B cell (primary cell): Measurements from ENCODE around the gene MICAL3. TPM values are rescaled to one million over a fixed set of nuclear protein-coding genes. Genes with fewer than 3 reads are reported as not detected.
"Not testable (repeated sequence)": the region's sequence is repeated elsewhere in the genome, so short reads cannot be mapped to it uniquely, and the experiment has no call there.

Source experiments
- ATAC-seq: fragments of 200-7000 bp; cut with Tn5 transposase; one replicate; pipeline ENCODE4 v1.10.0; 2021; ENCODE audit warnings: low read depth, mild to moderate bottlenecking, moderate number of reproducible peaks, moderate library complexity
- CTCF ChIA-PET: fragments of 350-600 bp; sonication (Branson Sonifier 250); formaldehyde crosslinking; loops from one replicate; lab custom pipeline; 2021; ENCODE audit warnings: antibody characterized with exemption, inconsistent platforms; lab: Charles Lee
- POLR2A ChIA-PET: fragments of 350-600 bp; sonication (Branson Sonifier 250); formaldehyde crosslinking; loops from one replicate; lab custom pipeline; 2021; ENCODE audit warnings: antibody characterized with exemption; lab: Charles Lee
- DNase-seq: peaks from one replicate; pipeline ENCODE4 v3.0.0; 2013
- H2AFZ ChIP-seq: 2 replicates; pipeline ENCODE4 v1.6.1; 2012; ENCODE audit warnings: mild to moderate bottlenecking, low read depth, low read length; ENCODE audit not compliant: insufficient read depth, poor library complexity, severe bottlenecking
- H3K27ac ChIP-seq, 2 donors: 1 replicate in 1 of 2; 2 replicates in 1 of 2; pipeline ENCODE4 v1.5.1; 2012 to 2013; ENCODE audit warnings: low read length in 2 of 2, mild to moderate bottlenecking in 2 of 2, moderate library complexity in 1 of 2
- H3K27me3 ChIP-seq, 4 experiments: fragments of 200-600 bp in 1 of 4; sonication (generic) in 1 of 4; replicated peaks in 1 of 4; 1 replicate in 2 of 4; 2 replicates in 2 of 4; pipeline versions ENCODE4 v1.6.1 to v1.7.0; 2013 to 2016; ENCODE audit warnings: low read length in 3 of 4, mild to moderate bottlenecking in 2 of 4, mixed read lengths in 1 of 4, moderate library complexity in 1 of 4; ENCODE audit not compliant: insufficient read depth in 4 of 4, control insufficient read depth in 3 of 4; ENCODE audit errors: control extremely low read depth in 1 of 4
- H3K36me3 ChIP-seq, 2 experiments: replicated peaks in 1 of 2; 1 replicate in 1 of 2; 2 replicates in 1 of 2; pipeline versions ENCODE4 v1.6.1 to v1.7.1; 2013; ENCODE audit warnings: low read length in 1 of 2; ENCODE audit not compliant: insufficient read depth in 2 of 2, control insufficient read depth in 1 of 2; ENCODE audit errors: control extremely low read depth in 1 of 2, extremely low read depth in 1 of 2
- H3K4me1 ChIP-seq, 2 donors: fragments of 200-600 bp in 1 of 2; sonication (generic) in 1 of 2; 1 replicate in 1 of 2; 2 replicates in 1 of 2; pipeline versions ENCODE4 v1.5.1 to v1.6.1; 2013 to 2017; ENCODE audit warnings: low read length in 2 of 2; ENCODE audit not compliant: control insufficient read depth in 2 of 2, insufficient read depth in 2 of 2
- H3K4me2 ChIP-seq: replicated peaks from 2 replicates; pipeline ENCODE3; 2012; ENCODE audit warnings: mild to moderate bottlenecking, low read depth, low read length; ENCODE audit not compliant: poor library complexity, severe bottlenecking
- H3K4me3 ChIP-seq, 5 experiments: fragments of 200-600 bp in 1 of 5; sonication (generic) in 1 of 5; 1 replicate in 3 of 5; 2 replicates in 2 of 5; pipeline versions ENCODE4 v1.5.1 to v1.7.0; 2011 to 2016; ENCODE audit warnings: low read length in 4 of 5, mild to moderate bottlenecking in 4 of 5, low read depth in 2 of 5, control low read depth in 1 of 5, moderate library complexity in 1 of 5; ENCODE audit not compliant: insufficient read depth in 1 of 5; ENCODE audit errors: control extremely low read depth in 1 of 5, extremely low read depth in 1 of 5
- H3K79me2 ChIP-seq: fragments of 200-600 bp; sonication (generic); one replicate; pipeline ENCODE4 v1.6.0; 2016; ENCODE audit warnings: low read length; ENCODE audit not compliant: control insufficient read depth, insufficient read depth
- H3K9ac ChIP-seq: fragments of 200-600 bp; sonication (generic); 2 replicates; pipeline ENCODE4 v1.6.1; 2017; ENCODE audit warnings: mild to moderate bottlenecking, low read length, moderate library complexity
- H3K9me3 ChIP-seq, 3 donors: one replicate each; pipeline versions ENCODE4 v1.6.1 to v1.7.1; 2013; ENCODE audit warnings: low read length in 2 of 3; ENCODE audit not compliant: control insufficient read depth in 2 of 3, insufficient read depth in 1 of 3; ENCODE audit errors: control extremely low read depth in 1 of 3
- H4K20me1 ChIP-seq: 2 replicates; pipeline ENCODE4 v1.6.0; 2012; ENCODE audit warnings: mild to moderate bottlenecking, low read length; ENCODE audit not compliant: insufficient read depth, control insufficient read depth, poor library complexity, severe bottlenecking
- H3K27ac Mint-ChIP-seq: one replicate; pipeline ENCODE4 v1.8.0; 2021; ENCODE audit warnings: mixed read lengths
- H3K27me3 Mint-ChIP-seq: one replicate; pipeline ENCODE4 v1.8.0; 2021; ENCODE audit warnings: mixed read lengths
- H3K4me1 Mint-ChIP-seq: one replicate; pipeline ENCODE4 v1.8.0; 2021; ENCODE audit warnings: mixed read lengths
- H3K4me3 Mint-ChIP-seq: one replicate; pipeline ENCODE4 v1.8.0; 2021; ENCODE audit warnings: mixed read lengths
- H3K9me3 Mint-ChIP-seq: one replicate; pipeline ENCODE4 v1.8.0; 2022; ENCODE audit warnings: mixed read lengths; ENCODE audit not compliant: insufficient read depth
- EZH2 ChIP-seq: IDR thresholded peaks from 2 replicates; pipeline ENCODE4 v1.6.1; 2012; ENCODE audit warnings: borderline replicate concordance, low read depth, mild to moderate bottlenecking, moderate library complexity, low read length; ENCODE audit not compliant: insufficient read depth, poor library complexity, severe bottlenecking
- WGBS: methylation state at CpG from one replicate; pipeline ENCODE4 v1.1.5; 2013; ENCODE audit warnings: missing lambda C conversion rate; ENCODE audit not compliant: insufficient coverage; 5-methylcytosine and 5-hydroxymethylcytosine counted together
- intact Hi-C: fragments of 100-400 bp; cut with micrococcal nuclease; formaldehyde crosslinking; loops from one replicate; pipeline ENCODE4 v1.10.0; 2022
- polyA plus RNA-seq: library from polyadenylated mRNA; depleted of rRNA; stranded (reverse); fragments of >200 nt; gene quantifications from 2 replicates; pipeline ENCODE4 v1.2.3, GENCODE V29; 2012
- total RNA-seq, 2 donors: library from RNA; stranded (reverse); fragments of 120-200 nt in 1 of 2; gene quantifications; 1 replicate in 1 of 2; 2 replicates in 1 of 2; pipeline versions ENCODE4 v1.2.3 to v1.2.4, GENCODE V29; 2013 to 2022
- TF ChIP-seq, protein P1 (sequence below): fragments of 200-600 bp; IDR thresholded peaks from one replicate; pipeline ENCODE4 v1.8.0; 2022; ENCODE audit warnings: antibody characterized with exemption, mild to moderate bottlenecking

Gene MICAL3
- total and polyA plus RNA-seq, 2 donors (not counting 1 experiment from before 2014, with no cell fraction given), result 50.5 to 253 TPM

DNA sequence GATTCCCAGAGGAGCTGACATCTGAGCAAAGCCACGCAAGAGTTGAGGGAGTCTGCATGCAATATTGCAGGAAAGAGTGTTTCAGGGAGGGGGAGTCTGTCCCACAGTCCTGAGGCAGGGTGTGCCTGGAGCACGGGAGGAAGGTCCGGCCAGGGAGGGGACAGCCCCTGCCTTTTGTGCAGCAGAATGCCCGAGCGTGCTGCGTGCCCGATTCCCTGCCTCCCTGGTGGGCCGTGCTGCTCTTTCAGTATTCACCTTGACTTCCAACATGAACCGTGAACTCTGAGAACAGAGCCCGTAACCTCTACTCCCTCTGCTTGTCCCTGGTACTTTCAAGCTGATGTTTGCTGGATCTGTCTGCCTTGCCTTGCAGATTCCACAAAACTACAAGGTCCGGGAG lies 39.3 kb downstream of the MICAL3 start:
- CTCF ChIA-PET, result interaction anchor here (1.3 kb wide), 1 partner anchor 91 kb away, joined by 3 read pairs; no protein-coding TSS in a partner anchor
- Histone ChIP-seq H4K20me1 (peaks cover 84% of the 10 kb centered on the region), H3K79me2 (peaks cover 97% of the 10 kb centered on the region), H3K4me1 (peaks cover 62 to 83% of the 10 kb centered on the region in 2 donors), H3K27ac (peak overlapping the region in 1 of 2 donors; percentile 69)
- H3K27ac Mint-ChIP-seq, result peak overlapping the region; percentile 78
- ATAC-seq, H2AFZ ChIP-seq, H3K9ac ChIP-seq, H3K9me3 Mint-ChIP-seq, H3K9me3 ChIP-seq, H3K27me3 ChIP-seq, DNase-seq, H3K4me2 ChIP-seq, H3K4me3 Mint-ChIP-seq, POLR2A ChIA-PET, H3K27me3 Mint-ChIP-seq, intact Hi-C loops, H3K36me3 ChIP-seq, H3K4me3 ChIP-seq: not testable (repeated sequence)
- peaks cover 86% of the 10 kb centered on the region for H3K4me1 Mint-ChIP-seq
- 73% methylated on average over 8 of the region's 11 CpGs for WGBS

DNA sequence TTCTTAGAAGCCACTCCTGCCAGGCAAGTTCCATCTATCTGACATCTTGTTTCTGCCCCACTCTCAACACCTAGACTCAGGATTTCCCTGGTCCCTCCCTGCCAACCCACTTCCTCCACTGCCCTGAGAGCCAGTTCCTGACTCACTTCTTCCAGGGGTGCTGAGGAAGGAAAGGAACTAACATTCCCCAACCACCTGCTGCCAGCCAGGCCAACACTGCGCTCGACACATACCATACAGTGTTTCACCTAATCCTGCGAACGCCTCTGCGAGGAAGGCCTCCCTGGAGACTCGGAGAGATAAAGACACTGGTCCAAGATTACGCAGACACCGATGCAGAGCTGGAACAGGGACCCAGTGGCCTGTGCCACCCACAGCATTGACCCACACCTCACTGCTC lies 40.2 kb downstream of the MICAL3 start:
- no peak overlapping the region for H3K4me3 ChIP-seq
- peaks cover 63 to 83% of the 10 kb centered on the region in 2 donors for H3K4me1 ChIP-seq
- peaks cover 97% of the 10 kb centered on the region for H3K79me2 ChIP-seq
- ATAC-seq, result no peak
- H3K9me3 Mint-ChIP-seq, result no peaks in the 10 kb centered on the region
- ChIA-PET CTCF (interaction anchor here (1.3 to 1.8 kb wide), 2 partner anchors 40 to 92 kb away, joined by 3 to 11 read pairs; partner anchors contain the start of gene MICAL3), POLR2A (interaction anchor here (0.6 kb wide), 1 partner anchor 16 kb away, joined by 4 read pairs; no protein-coding TSS in a partner anchor)
- no peaks in the 10 kb centered on the region for H3K27me3 ChIP-seq
- TF ChIP-seq, protein P1, sequence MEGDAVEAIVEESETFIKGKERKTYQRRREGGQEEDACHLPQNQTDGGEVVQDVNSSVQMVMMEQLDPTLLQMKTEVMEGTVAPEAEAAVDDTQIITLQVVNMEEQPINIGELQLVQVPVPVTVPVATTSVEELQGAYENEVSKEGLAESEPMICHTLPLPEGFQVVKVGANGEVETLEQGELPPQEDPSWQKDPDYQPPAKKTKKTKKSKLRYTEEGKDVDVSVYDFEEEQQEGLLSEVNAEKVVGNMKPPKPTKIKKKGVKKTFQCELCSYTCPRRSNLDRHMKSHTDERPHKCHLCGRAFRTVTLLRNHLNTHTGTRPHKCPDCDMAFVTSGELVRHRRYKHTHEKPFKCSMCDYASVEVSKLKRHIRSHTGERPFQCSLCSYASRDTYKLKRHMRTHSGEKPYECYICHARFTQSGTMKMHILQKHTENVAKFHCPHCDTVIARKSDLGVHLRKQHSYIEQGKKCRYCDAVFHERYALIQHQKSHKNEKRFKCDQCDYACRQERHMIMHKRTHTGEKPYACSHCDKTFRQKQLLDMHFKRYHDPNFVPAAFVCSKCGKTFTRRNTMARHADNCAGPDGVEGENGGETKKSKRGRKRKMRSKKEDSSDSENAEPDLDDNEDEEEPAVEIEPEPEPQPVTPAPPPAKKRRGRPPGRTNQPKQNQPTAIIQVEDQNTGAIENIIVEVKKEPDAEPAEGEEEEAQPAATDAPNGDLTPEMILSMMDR, result no peak
- no peak for TF ChIP-seq EZH2
- peak overlapping the region; percentile 3 for H3K4me2 ChIP-seq
- intact Hi-C loops, result loop anchor here (5.0 kb wide), 1 partner anchor 93 kb away; the partner anchor contains the start of gene PEX26
- peaks cover 84% of the 10 kb centered on the region for H3K4me1 Mint-ChIP-seq
- peak overlapping the region in 1 of 2 donors; percentile 30 for H3K27ac ChIP-seq
- H3K9me3 ChIP-seq, result no peaks in the 10 kb centered on the region
- H3K4me3 Mint-ChIP-seq, result peak overlapping the region; percentile 8
- no peak overlapping the region for H3K9ac ChIP-seq
- WGBS, result 95% methylated on average over 8 of the region's 8 CpGs
- peaks cover 84% of the 10 kb centered on the region for H4K20me1 ChIP-seq
- no peak for DNase-seq
- no peaks in the 10 kb centered on the region for H3K27me3 Mint-ChIP-seq
- peak overlapping the region; percentile 47 for H3K27ac Mint-ChIP-seq
- H2AFZ ChIP-seq, result no peak overlapping the region
- peaks cover 0 to 9% of the 10 kb centered on the region in 2 experiments for H3K36me3 ChIP-seq
